Skeletal muscle satellite cell (primary cell): ENCODE measurements around the gene RNF208.
"Not testable (repeated sequence)": the region's sequence is repeated elsewhere in the genome, so short reads cannot be mapped to it uniquely, and the experiment has no call there.

Experiments used
- H3K27me3 ChIP-seq: 2 replicates; pipeline ENCODE4 v1.7.0; 2013; ENCODE audit warnings: low read length; ENCODE audit not compliant: control insufficient read depth, insufficient read depth
- H3K36me3 ChIP-seq: 2 replicates; pipeline ENCODE4 v1.7.0; 2013; ENCODE audit warnings: mild to moderate bottlenecking, control low read depth, low read length; ENCODE audit not compliant: insufficient read depth
- H3K4me1 ChIP-seq: 2 replicates; pipeline ENCODE4 v1.7.0; 2013; ENCODE audit warnings: low read length; ENCODE audit not compliant: control insufficient read depth, insufficient read depth
- H3K4me2 ChIP-seq: 2 replicates; pipeline ENCODE4 v1.7.0; 2013; ENCODE audit warnings: mild to moderate bottlenecking, low read length
- H3K4me3 ChIP-seq: 2 replicates; pipeline ENCODE4 v1.7.0; 2013; ENCODE audit warnings: low read length
- H3K9ac ChIP-seq: 2 replicates; pipeline ENCODE4 v1.7.0; 2013; ENCODE audit warnings: mild to moderate bottlenecking, low read depth, low read length, moderate library complexity
- H3K9me3 ChIP-seq: replicated peaks from 2 replicates; pipeline ENCODE4 v1.7.0; 2013; ENCODE audit warnings: mild to moderate bottlenecking, control low read depth, low read length

Gene RNF208

GRCh38 chr9:137251490-137252268 lies 29.6 kb upstream of the RNF208 start:
- Histone ChIP-seq H3K4me1 (peaks cover 15% of the 10 kb centered on the region), H3K36me3 (peaks cover 4% of the 10 kb centered on the region), H3K4me2 (no peak overlapping the region), H3K4me3 (no peak overlapping the region), H3K27me3 (no peaks in the 10 kb centered on the region), H3K9me3 (no peaks in the 10 kb centered on the region), H3K9ac (no peak overlapping the region)

- Histone ChIP-seq H3K9ac (no peak within 1 kb of the TSS), H3K4me3 (no peak within 1 kb of the TSS), H3K36me3 (no peaks in the 10 kb centered on the region)
Measured at GRCh38 chr9:137251194-137251461, 29.1 kb upstream of the RNF208 start, which contains the start of gene STPG3. STPG3 (plus strand) TSS chr9:137251286; CDS start chr9:137251287, 1 bp downstream.

GRCh38 chr9:137250329-137251193 lies 28.5 kb upstream of the RNF208 start:
- H3K4me3 ChIP-seq, result no peak overlapping the region
- no peak overlapping the region for H3K9ac ChIP-seq
- H3K27me3 ChIP-seq, result no peaks in the 10 kb centered on the region
- H3K36me3 ChIP-seq, result no peaks in the 10 kb centered on the region
- H3K9me3 ChIP-seq, result no peaks in the 10 kb centered on the region
- no peak overlapping the region for H3K4me2 ChIP-seq
- peaks cover 8% of the 10 kb centered on the region for H3K4me1 ChIP-seq

More at GRCh38 chr9:137251194-137251461, 29.1 kb upstream of the RNF208 start, which contains the start of gene STPG3:
- H3K4me2 ChIP-seq, result no peak within 1 kb of the TSS
- H3K4me1 ChIP-seq, result peaks cover 10% of the 10 kb centered on the region
- H3K27me3 ChIP-seq, result no peaks in the 10 kb centered on the region
- no peaks in the 10 kb centered on the region for H3K9me3 ChIP-seq

DNA sequence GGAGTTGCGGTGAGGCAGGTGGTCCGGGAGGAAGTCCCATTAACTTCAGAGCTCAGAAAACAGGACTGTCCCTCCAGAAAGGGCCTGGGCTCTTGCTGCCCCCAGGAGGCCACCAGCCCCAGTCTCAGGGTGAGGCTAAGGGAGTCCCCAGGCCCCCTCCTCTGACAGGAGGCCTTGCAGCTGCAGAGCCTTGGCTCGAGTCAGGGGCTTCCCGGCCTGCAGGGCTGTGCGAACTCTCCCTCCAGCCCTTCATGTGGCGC lies 25.8 kb upstream of the RNF208 start:
- Histone ChIP-seq H3K4me2 (no peak overlapping the region), H3K36me3 (peaks cover 13% of the 10 kb centered on the region), H3K27me3 (no peaks in the 10 kb centered on the region), H3K9me3 (no peaks in the 10 kb centered on the region), H3K4me1 (peaks cover 3% of the 10 kb centered on the region), H3K9ac (no peak overlapping the region), H3K4me3 (no peak overlapping the region)

- peaks cover 18% of the 10 kb centered on the region for H3K36me3 ChIP-seq
- H3K9me3 ChIP-seq, result no peaks in the 10 kb centered on the region
- no peak overlapping the region for H3K9ac ChIP-seq
- H3K27me3 ChIP-seq, result no peaks in the 10 kb centered on the region
- peaks cover 8% of the 10 kb centered on the region for H3K4me1 ChIP-seq
- no peak overlapping the region for H3K4me3 ChIP-seq
- H3K4me2 ChIP-seq, result no peak overlapping the region
Measured at GRCh38 chr9:137247135-137247915, 25.3 kb upstream of the RNF208 start.

DNA sequence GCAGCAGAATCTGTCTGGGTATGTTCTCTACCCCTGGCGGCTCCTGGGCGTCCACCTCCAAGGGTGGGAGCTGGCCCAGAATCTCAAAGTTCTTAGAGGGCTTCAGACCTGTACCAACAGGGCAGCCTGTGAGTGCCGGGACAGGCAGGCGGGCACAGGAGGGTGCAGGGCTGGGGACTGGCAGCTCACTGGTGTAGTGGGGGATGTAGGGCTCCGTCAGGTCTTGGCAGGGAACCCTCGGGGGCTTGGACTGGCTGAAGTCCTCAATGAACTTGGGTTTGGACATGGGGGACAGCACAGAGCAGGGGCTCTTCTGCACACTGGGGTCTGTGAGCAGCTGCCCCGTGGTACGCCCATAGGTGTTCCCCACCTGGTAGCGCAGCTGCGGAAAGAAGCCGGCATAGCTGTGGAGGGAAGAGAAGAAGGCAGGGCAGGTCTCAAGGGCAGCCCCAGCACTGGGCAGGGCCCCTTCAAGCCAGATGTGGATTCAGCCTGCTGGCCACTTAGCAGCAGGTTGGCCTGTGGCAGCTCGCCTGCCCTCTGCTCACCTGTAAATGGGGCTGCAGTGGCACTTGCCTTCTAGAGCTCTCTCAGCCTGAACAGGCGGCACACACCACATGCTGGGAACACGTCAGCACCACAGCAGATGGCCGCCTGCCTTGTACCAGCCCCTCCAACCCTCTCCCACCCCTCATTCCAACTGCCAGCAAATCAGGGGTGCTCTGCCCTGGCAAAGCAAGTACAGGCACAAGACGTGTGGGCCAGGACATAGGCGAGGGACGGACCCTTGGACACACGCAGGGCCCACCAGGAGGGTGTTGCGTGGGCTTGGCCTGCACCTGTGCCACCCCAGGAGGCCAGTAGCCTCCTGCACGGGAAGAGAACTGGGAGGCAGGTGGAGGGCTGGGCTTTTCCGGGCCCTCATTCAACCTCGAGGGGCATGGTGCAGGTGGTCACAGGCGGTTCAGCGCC lies 23.7 kb upstream of the RNF208 start:
- Histone ChIP-seq H3K27me3 (no peaks in the 10 kb centered on the region), H3K9ac (no peak overlapping the region), H3K4me1 (peaks cover 11% of the 10 kb centered on the region), H3K36me3 (peaks cover 26% of the 10 kb centered on the region), H3K4me2 (no peak overlapping the region), H3K4me3 (no peak overlapping the region), H3K9me3 (no peaks in the 10 kb centered on the region)

DNA sequence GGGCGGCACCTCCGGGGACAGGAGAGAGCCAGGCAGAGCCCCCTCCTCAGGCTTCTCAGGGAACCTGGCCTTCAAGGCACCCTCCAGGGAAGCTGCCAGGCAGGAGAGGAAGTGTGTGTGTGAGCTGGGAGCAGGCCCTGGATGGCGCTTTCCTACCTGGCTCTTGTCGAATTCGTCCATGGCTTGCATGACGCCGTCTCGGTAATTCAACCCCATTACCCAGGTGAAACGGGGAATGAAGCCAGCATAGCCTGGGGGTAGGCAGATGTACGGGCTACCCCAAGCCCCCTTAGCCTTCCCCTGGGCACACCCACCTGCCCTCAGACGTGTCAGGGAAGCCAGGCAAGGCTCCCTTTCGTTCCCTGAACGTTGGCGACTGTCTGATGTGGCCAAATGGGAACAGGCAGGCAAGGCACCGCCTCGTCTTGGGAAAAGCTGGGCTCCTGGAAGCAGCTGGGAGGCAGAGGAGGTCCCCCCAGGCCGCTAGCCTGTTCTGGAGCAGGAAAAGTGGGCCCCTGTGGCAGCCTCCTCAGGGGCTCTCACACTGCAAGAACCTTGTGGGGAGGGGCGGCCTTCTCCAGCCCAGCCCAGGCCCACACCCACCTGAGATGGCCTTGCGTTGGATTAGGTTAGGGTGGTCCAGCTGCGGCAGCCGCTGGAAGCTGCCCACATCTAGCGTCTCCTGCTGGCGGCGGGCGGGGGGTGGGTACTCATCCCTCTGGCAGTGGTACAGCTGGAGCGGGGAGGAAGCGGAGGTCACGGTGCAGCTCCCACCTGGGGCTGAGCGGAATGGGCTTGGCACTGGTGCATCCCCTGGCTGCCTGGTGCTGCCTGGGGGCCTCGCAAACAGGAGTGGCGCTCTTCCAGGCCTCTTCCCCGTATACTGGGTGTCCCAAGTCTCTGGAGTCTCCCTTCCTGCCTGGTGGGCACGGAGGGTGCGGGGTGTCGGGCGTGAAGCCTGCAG lies 22.7 kb upstream of the RNF208 start:
- H3K4me1 ChIP-seq, result peaks cover 12% of the 10 kb centered on the region
- no peaks in the 10 kb centered on the region for H3K27me3 ChIP-seq
- H3K9me3 ChIP-seq, result no peaks in the 10 kb centered on the region
- H3K36me3 ChIP-seq, result peaks cover 26% of the 10 kb centered on the region
- H3K4me3 ChIP-seq, result no peak overlapping the region
- H3K9ac ChIP-seq, result no peak overlapping the region
- H3K4me2 ChIP-seq, result peak overlapping the region; percentile 1

DNA sequence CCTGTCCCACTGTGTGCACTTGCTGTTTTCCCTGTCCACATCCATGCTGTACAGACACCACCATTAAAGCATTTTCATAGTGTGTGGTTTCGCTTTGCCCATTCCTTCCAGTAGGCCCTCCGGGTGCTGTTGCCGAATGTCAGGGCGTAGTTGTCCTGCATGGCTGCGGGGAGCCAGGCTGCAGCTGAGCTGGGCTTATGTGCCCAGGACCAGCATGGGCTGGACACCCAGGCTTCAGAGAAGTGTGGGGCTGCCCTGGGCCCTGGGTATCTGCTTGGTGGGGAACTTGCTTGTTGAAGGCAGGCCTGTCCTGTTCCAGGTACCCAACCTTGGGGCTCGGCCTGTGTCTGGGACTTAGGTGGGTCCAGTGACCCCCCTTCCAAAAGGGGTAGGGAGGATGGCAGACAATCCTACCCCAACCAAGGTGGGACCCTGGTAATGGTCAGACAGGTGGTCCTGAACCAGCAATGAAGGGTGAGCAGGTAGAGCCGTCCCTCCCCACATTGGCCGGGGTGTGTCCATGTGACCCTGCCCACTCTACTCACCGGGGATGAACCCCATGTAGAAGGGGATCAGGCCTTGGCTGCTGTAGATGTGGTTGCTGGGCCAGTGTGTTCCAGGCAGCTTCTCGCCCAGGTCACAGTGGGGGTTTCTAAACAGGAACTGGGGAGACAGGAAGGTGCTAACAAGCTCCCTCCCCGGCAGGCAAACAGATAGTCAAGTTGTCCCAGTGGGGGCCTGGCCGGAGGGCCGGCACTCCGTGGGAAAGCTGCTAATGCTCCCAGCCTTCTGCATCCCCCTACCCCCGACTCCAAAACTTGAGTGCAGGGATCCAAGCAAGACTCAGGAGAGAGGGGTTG lies 21.8 kb upstream of the RNF208 start:
- Histone ChIP-seq H3K9ac (no peak overlapping the region), H3K27me3 (no peaks in the 10 kb centered on the region), H3K36me3 (peaks cover 26% of the 10 kb centered on the region), H3K4me3 (no peak overlapping the region), H3K4me1 (peaks cover 21% of the 10 kb centered on the region), H3K4me2 (peak overlapping the region; percentile 100), H3K9me3 (no peaks in the 10 kb centered on the region)

DNA sequence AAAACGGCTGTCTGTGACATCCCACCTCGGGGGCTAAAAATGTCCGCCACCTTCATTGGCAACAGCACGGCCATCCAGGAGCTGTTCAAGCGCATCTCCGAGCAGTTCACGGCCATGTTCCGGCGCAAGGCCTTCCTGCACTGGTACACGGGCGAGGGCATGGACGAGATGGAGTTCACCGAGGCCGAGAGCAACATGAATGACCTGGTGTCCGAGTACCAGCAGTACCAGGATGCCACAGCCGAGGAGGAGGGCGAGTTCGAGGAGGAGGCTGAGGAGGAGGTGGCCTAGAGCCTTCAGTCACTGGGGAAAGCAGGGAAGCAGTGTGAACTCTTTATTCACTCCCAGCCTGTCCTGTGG lies 21.2 kb upstream of the RNF208 start:
- not testable (repeated sequence) for H3K9ac ChIP-seq
- Histone ChIP-seq H3K4me3 (peak overlapping the region; percentile 96), H3K4me2 (peak overlapping the region; percentile 100)

More for the DNA sequence above, 21.2 kb upstream of the RNF208 start:
- peaks cover 25% of the 10 kb centered on the region for H3K4me1 ChIP-seq
- H3K36me3 ChIP-seq, result peaks cover 26% of the 10 kb centered on the region
- not testable (repeated sequence) for H3K27me3 ChIP-seq, H3K9me3 ChIP-seq
